ENCODE data around the gene ME2. TPM values are rescaled to one million over a fixed set of nuclear protein-coding genes. Genes with fewer than 3 reads are reported as not detected.

Gene ME2
- total RNA-seq, 1 experiment from 2014 or later: 15.7 TPM

- H3K27me3 ChIP-seq (replicated peaks; ENCODE audit: control insufficient read depth, insufficient read depth, low read length): no peaks in the 10 kb centered on the region
- no peaks in the 10 kb centered on the region for H3K4me1 ChIP-seq
- intact Hi-C loops (cut with micrococcal nuclease; ENCODE audit: unreplicated experiment): no loop called here
- H3K36me3 Mint-ChIP-seq (ENCODE audit: insufficient read depth, unreplicated experiment): peaks cover 17% of the 10 kb centered on the region
- peaks cover 10% of the 10 kb centered on the region for H3K9me3 Mint-ChIP-seq (ENCODE audit: unreplicated experiment)
- H3K4me3 ChIP-seq (ENCODE audit: low read depth, low read length): no peak overlapping the region
- no peak overlapping the region for H3K27ac Mint-ChIP-seq (ENCODE audit: unreplicated experiment)
- ChIA-PET CTCF (no interaction called here), POLR2A (no interaction called here)
- no peaks in the 10 kb centered on the region for H3K27me3 Mint-ChIP-seq (ENCODE audit: insufficient read depth, unreplicated experiment)
- no peaks in the 10 kb centered on the region for H3K4me1 Mint-ChIP-seq (ENCODE audit: low read depth, unreplicated experiment)
- H3K9me3 ChIP-seq: no peaks in the 10 kb centered on the region
- H3K4me3 Mint-ChIP-seq (ENCODE audit: unreplicated experiment): no peak overlapping the region
- no peak for TF ChIP-seq CTCF (IDR thresholded peaks at IDR 0.05; ENCODE audit: insufficient read depth in 1 of 2, low read depth in 1 of 2, low read length in 1 of 2, severe bottlenecking in 1 of 2, unreplicated experiment in 1 of 2)
- no TSS peak for BruUV-seq (replicated peaks)
- DNase-seq: no peak
- no peaks in the 10 kb centered on the region; the same call in none of the 2 replicates for H3K36me3 ChIP-seq (ENCODE audit: control insufficient read depth, insufficient read depth, low read length)
These were observed 98.3 kb downstream of the ME2 start for GRCh38 chr18:50977037-50977760.

GRCh38 chr18:50981381-50981780 is 102.5 kb downstream of the ME2 start:
- H3K27me3 Mint-ChIP-seq (ENCODE audit: insufficient read depth, unreplicated experiment): no peaks in the 10 kb centered on the region
- Histone ChIP-seq H3K4me3 (ENCODE audit: low read depth, low read length) (no peak overlapping the region), H3K27me3 (replicated peaks; ENCODE audit: control insufficient read depth, insufficient read depth, low read length) (no peaks in the 10 kb centered on the region), H3K36me3 (ENCODE audit: control insufficient read depth, insufficient read depth, low read length) (no peaks in the 10 kb centered on the region), H3K4me1 (peaks cover 3% of the 10 kb centered on the region; the same call in 1 of the 2 replicates), H3K9me3 (no peaks in the 10 kb centered on the region)
- BruUV-seq (replicated peaks): no TSS peak
- CTCF ChIA-PET: no interaction called here
- peaks cover 8% of the 10 kb centered on the region for H3K36me3 Mint-ChIP-seq (ENCODE audit: insufficient read depth, unreplicated experiment)
- no peak overlapping the region for H3K27ac Mint-ChIP-seq (ENCODE audit: unreplicated experiment)
- H3K4me1 Mint-ChIP-seq (ENCODE audit: low read depth, unreplicated experiment): no peaks in the 10 kb centered on the region
- no peak overlapping the region for H3K4me3 Mint-ChIP-seq (ENCODE audit: unreplicated experiment)
- POLR2A ChIA-PET: no interaction called here
- TF ChIP-seq CTCF (IDR thresholded peaks at IDR 0.05; ENCODE audit: insufficient read depth in 1 of 2, low read depth in 1 of 2, low read length in 1 of 2, severe bottlenecking in 1 of 2, unreplicated experiment in 1 of 2): no peak
- intact Hi-C loops (cut with micrococcal nuclease; ENCODE audit: unreplicated experiment): no loop called here
- no peaks in the 10 kb centered on the region for H3K9me3 Mint-ChIP-seq (ENCODE audit: unreplicated experiment)
- no peak for DNase-seq

GRCh38 chr18:50982086-50982801 is 103.3 kb downstream of the ME2 start:
- no peak overlapping the region for H3K4me3 ChIP-seq (ENCODE audit: low read depth, low read length)
- Mint-ChIP-seq H3K4me1 (ENCODE audit: low read depth, unreplicated experiment) (no peaks in the 10 kb centered on the region), H3K27me3 (ENCODE audit: insufficient read depth, unreplicated experiment) (no peaks in the 10 kb centered on the region), H3K27ac (ENCODE audit: unreplicated experiment) (no peak overlapping the region), H3K9me3 (ENCODE audit: unreplicated experiment) (no peaks in the 10 kb centered on the region), H3K4me3 (ENCODE audit: unreplicated experiment) (no peak overlapping the region), H3K36me3 (ENCODE audit: insufficient read depth, unreplicated experiment) (no peaks in the 10 kb centered on the region)
- TF ChIP-seq CTCF (IDR thresholded peaks at IDR 0.05; ENCODE audit: insufficient read depth in 1 of 2, low read depth in 1 of 2, low read length in 1 of 2, severe bottlenecking in 1 of 2, unreplicated experiment in 1 of 2): no peak
- peaks cover 3% of the 10 kb centered on the region; the same call in 1 of the 2 replicates for H3K4me1 ChIP-seq
- DNase-seq: no peak
- no peaks in the 10 kb centered on the region for H3K36me3 ChIP-seq (ENCODE audit: control insufficient read depth, insufficient read depth, low read length)
- ChIA-PET POLR2A (no interaction called here), CTCF (no interaction called here)
- no peaks in the 10 kb centered on the region for H3K9me3 ChIP-seq
- intact Hi-C loops (cut with micrococcal nuclease; ENCODE audit: unreplicated experiment): no loop called here
- no peaks in the 10 kb centered on the region for H3K27me3 ChIP-seq (replicated peaks; ENCODE audit: control insufficient read depth, insufficient read depth, low read length)
- BruUV-seq (replicated peaks): no TSS peak

All from Caco-2 (cell line).